GM19025 (cell line): ENCODE data around the gene ACTA2.
A peak's percentile ranks its signal among the peaks of the same experiment; 100 is the strongest.
"Not testable (repeated sequence)": the region's sequence is repeated elsewhere in the genome, so short reads cannot be mapped to it uniquely, and the experiment has no call there.

Source experiments
- ATAC-seq: cut with Tn5 transposase; IDR thresholded peaks from one replicate; pipeline ENCODE4 v1.9.1; 2021; ENCODE audit warnings: mild to moderate bottlenecking, low read depth, moderate library complexity; ENCODE audit not compliant: unreplicated experiment

Gene ACTA2

GRCh38 chr10:88954458-88955083 is 2.0 kb upstream of the ACTA2 start:
- no peak for ATAC-seq

GRCh38 chr10:88953662-88954061 is 1.1 kb upstream of the ACTA2 start:
- ATAC-seq: no peak

- ATAC-seq: no peak
Measured at GRCh38 chr10:88949912-88950837, 2.4 kb downstream of the ACTA2 start.

- no peak for ATAC-seq
Measured at GRCh38 chr10:88949051-88949450, 3.5 kb downstream of the ACTA2 start.

- no peak for ATAC-seq
Measured at GRCh38 chr10:88946965-88947590, 5.5 kb downstream of the ACTA2 start.

- ATAC-seq: no peak
Measured at GRCh38 chr10:88946200-88946599, 6.4 kb downstream of the ACTA2 start.

- no peak for ATAC-seq
Measured at GRCh38 chr10:88944813-88945212, 7.8 kb downstream of the ACTA2 start.

- no peak for ATAC-seq
Measured at GRCh38 chr10:88943778-88944177, 8.8 kb downstream of the ACTA2 start.

GRCh38 chr10:88941026-88941425 is 11.5 kb downstream of the ACTA2 start:
- ATAC-seq: no peak

GRCh38 chr10:88938938-88939337 is 13.6 kb downstream of the ACTA2 start:
- no peak for ATAC-seq

GRCh38 chr10:88938039-88938438 is 14.5 kb downstream of the ACTA2 start:
- no peak for ATAC-seq

GRCh38 chr10:88936656-88937055 is 15.9 kb downstream of the ACTA2 start:
- ATAC-seq: no peak

GRCh38 chr10:88934900-88935672 is 17.5 kb downstream of the ACTA2 start:
- ATAC-seq: peak; percentile 39

- no peak for ATAC-seq
Measured at GRCh38 chr10:88933564-88933963, 19.0 kb downstream of the ACTA2 start.

- ATAC-seq: peak; percentile 50
Measured at GRCh38 chr10:88932539-88933256, 19.9 kb downstream of the ACTA2 start.

GRCh38 chr10:88932029-88932428 is 20.5 kb downstream of the ACTA2 start:
- ATAC-seq: not testable (repeated sequence)

GRCh38 chr10:88931548-88931947 is 21.0 kb downstream of the ACTA2 start:
- ATAC-seq: no peak

- ATAC-seq: no peak
Measured at GRCh38 chr10:88928254-88928653, 24.3 kb downstream of the ACTA2 start.

- ATAC-seq: no peak
Measured at GRCh38 chr10:88927416-88927690, 25.2 kb downstream of the ACTA2 start.
